Measurements from ENCODE around the gene AGPAT1.
"Not testable (repeated sequence)": the region's sequence is repeated elsewhere in the genome, so short reads cannot be mapped to it uniquely, and the experiment has no call there.

DNA sequence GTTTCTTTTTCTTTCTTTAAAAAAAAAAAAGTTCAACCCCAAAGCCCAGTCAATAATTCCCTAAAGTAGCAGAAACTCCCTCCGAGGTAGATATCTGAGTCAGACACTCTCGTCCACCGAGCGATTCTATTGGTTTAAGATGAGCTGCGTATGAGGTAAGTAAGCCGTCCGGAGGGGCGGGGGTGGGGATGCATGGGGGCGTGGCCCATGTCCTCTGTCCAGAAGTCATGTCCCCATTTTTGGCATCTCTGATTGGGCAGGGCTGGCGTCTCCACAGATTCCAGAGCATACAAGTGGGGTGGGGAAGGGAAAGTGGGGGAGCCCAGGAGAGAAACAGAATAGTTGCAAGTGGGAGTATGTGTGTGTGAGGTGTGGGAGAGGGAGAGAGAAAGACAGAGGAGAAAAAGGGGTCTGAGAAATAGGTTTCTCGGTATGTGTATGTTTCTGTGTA, 9.8 kb upstream of the AGPAT1 start:
- TF ChIP-seq CTCF (IDR thresholded peaks at IDR 0.05; ENCODE audit: poor library complexity); EZH2 (IDR thresholded peaks at IDR 0.05; ENCODE audit: borderline replicate concordance); EZH2phosphoT487 (IDR thresholded peaks at IDR 0.05; ENCODE audit: low read depth, severe bottlenecking, unreplicated experiment): not testable (repeated sequence)
